HG03064 (cell line): ENCODE data around the gene PSG7.
"Not testable (repeated sequence)": the region's sequence is repeated elsewhere in the genome, so short reads cannot be mapped to it uniquely, and the experiment has no call there.

ENCODE experiments used
- ATAC-seq: cut with Tn5 transposase; IDR thresholded peaks from one replicate; pipeline ENCODE4 v1.9.1; 2021; ENCODE audit warnings: low read depth; ENCODE audit not compliant: unreplicated experiment

Gene PSG7

DNA sequence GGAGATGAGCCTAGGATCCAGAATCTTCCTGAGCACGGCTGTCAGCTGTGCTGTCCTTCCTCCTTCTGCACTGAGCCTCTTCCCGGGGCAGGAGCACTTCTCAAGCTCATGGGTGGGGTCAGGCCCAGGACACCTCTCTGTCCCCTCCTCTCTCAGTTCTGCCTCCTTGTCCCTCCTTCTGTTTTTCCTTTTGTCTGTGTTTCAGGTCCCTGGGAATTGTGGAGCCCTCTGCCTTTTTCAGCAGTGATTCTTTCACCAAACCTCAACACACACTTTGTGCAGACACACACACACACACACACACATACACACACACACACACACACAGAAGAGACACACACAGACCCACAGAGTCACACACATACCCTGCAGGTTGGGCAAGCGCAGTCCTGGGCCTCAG, at the start of gene PSG7:
TSS of gene PSG7 (minus strand) at position 101 of the 400 bp plus-strand sequence. CDS start 131 bp downstream, outside the sequence.
- not testable (repeated sequence) for ATAC-seq

DNA sequence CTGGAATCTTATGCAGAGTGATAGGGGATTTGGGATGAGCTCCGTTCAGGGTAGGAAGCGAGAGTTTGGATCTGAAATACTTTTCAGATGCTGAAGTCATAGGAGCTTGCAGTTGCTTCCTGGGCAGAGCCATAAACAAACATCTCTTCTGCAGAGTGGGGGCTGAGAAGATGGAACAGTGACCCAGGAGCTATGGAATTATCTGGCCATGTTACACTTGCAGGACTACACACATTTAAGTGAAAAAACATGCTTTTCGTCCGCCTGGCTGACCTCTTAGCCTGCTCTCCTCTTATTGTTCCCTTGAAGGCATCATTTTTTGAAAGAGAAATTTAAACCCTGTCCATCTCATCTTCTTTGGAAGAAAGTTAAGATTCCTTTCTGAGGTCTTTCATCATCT, 48.6 kb upstream of the PSG7 start:
- no peak for ATAC-seq

DNA sequence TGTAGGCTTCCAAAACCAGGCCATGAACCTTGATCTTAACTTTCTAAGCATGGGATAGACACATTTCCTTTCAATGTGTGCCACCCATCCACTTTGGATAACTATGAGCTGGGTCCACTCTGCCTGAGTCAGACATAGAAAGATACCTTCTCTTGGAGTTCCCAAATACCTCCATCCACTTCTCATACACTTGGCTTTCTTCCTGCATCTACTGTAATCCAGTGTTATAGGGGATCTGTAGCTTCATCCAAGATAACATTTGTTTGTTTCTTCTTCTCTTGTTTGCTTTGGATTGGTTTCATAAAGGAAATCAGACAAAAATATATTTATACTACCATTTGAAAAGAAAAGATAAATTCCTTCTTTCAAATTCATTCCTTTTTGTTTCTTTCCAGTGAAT, 45.1 kb upstream of the PSG7 start:
- ATAC-seq, result not testable (repeated sequence)

DNA sequence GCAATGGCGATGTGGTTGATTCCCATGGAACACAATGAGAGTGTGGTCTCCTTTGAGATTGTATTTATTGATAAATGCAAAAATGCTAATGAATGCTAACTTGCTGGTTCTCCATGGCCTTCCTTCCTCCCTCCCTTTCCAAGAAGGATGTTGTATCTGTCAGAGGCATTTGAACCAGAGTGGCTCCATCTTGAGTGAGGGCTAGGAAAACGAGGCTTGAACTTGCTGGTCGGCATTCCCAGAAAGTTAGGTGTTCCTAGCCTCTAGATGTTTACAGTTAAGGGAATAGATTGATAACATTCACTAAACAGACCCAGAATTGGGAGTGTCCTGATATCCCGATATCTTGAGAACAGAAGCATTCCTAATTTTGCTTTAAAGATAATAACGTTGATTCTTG, 34.4 kb upstream of the PSG7 start:
- not testable (repeated sequence) for ATAC-seq

DNA sequence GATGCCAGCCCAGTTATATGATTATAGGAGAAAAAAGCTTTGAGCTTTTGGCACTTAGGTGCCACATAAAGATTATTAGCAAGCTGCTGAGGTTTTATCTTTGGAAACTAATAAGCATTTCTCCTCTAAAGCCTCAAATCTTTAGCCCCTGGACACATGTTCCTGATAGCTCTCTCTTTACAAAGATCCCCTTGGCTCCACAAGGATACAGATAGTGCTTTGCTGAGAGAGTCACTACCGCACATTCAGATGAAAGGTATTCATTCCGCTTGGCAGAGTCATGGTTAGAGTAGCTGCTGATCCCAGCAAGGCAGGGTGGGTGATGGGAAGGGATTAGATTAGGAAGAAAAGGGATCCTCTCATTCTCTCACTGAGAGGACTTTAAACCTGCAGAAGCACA, 28.2 kb upstream of the PSG7 start:
- no peak for ATAC-seq

DNA sequence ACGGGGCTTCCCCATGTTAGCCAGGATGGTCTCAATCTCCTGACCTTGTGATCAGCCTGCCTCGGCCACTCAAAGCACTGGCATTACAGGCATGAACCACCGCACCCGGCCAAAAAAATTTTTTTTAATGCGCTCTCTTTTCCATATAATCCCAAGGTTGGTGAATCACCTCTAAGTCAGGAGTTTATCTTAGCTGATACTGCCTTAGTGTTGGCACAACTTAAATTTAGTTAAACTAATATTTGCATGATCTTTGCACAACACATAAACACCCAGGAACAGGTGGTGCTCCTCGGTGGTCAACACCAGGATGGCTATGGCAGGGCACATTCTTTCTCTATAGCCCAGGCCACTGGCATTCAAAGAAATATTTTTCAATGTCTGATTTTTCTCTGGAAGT, 24.1 kb upstream of the PSG7 start:
- no peak for ATAC-seq

DNA sequence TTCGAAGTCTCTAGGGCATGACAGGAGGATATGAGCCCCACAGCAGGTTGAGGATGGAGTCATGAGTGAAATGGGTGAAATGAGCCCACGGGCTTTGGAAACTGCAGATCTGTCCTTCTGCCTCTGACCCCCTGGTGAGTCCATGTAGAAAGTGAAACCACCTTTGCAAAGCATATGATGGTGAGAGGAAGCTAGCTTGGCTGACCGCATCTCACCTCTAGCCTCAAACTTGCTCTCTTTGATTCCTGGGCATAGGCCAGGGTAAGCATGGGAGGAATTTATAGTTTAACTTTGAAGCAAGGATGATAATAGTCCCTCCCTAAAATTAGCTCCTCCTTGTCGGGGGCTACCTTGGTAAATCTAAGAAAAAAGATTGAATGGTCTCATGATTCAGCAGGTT, 15.1 kb upstream of the PSG7 start:
- ATAC-seq, result not testable (repeated sequence)

DNA sequence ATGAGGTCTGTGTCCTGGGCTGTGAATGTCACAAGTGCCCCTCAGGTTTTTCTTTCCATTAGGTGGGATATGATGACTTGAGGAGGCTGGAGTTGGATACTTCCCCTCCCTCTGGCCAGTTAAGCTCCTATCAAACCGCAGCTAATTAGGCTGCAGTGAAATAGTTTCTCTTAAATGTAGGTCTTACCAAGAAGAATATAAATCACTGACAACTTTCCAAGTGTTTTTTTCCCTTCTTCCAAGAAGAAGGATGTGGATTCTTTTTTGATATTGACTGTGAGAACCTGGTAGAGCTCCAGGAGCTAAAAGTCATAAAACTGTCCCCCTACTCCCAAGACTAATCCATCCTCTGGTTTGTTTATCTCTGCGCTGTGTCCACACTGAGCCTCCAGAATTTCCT, 14.5 kb upstream of the PSG7 start:
- ATAC-seq, result not testable (repeated sequence)

DNA sequence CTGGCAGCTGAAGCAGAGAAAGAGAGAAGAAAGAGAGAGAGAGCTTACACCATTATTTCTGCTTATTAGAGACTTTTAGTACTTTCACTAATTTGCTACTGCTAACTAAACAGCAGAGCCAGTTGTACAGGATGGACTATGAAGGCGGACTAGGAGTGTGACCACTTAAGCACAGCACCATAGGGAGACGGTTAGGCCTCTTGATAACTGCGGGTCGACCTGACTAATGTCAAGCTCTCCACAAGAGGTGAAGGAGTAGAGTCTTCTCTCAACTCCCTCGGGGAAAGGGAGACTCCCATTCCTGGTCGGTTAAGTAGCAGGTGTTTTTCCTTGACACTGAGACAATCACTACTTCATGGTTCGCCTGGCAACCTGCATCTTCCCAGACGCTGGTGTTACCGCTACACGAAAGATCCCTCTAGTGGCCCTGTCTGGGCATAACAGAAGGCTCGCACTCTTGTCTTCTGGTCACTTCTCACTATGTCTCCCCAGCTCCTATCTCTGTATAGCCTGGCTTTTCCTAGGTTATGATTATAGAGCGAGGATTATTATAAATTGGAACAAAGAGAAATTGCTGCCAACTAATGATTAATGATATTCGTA, 5.3 kb upstream of the PSG7 start:
- no peak for ATAC-seq

DNA sequence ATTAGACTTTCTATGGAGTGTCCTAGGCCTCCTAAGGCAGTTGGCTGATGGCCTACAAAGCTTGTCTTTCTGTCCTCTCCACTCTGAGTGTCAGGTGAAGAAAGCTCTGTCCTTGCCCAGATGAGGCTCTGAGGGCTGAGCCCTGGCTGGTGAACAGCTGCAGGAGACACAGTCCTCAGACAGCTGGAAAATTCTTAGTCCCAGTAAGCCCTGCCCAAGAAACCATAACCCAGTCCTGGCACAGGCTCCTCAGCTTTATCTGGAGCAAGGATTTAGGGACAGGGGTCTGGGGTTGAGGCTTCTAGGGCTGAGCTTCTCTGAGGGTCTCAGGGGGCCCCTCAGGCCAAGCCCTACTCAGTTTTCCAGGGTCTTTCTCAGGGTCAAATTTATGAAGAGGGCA, 2.3 kb downstream of the PSG7 start:
- not testable (repeated sequence) for ATAC-seq

DNA sequence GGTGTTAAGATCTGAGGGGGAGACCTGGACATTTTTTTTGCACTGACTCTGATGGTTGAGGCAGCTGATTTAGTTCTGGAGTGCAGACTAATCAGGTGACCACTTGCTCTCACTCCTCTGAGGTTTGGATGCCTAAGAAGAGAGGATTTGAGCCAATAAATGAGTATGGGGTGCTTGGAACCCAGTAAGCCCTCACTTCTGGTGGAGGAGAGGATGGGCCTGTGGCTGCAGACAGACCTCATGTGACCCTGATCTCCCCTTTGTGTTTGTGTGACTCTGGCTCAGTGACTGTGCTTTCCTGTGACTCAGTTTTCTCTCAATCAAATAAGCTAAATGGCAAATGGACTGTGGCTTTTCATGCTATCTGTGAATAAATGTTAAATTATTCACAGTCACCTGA, 2.8 kb downstream of the PSG7 start:
- ATAC-seq, result not testable (repeated sequence)

DNA sequence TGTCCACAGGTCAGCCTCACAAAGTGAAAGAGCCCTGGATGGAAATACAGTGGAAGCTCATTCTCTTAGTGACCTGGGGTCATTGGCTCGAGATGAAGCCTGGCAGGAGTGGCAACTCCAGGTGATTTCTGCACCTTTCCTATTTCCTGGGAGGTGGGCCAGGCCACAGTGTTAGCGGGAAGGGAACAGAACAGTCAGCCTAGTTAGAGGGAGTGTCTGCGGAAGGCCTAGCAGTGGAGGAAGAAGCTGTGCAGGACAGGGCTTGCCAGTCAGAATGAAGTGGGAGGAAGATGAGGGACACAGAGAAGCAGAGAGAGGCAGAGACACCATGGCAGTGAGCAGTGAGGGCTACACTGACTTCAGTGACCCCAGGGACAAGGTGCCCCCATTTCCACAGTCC, 3.6 kb downstream of the PSG7 start:
- not testable (repeated sequence) for ATAC-seq

DNA sequence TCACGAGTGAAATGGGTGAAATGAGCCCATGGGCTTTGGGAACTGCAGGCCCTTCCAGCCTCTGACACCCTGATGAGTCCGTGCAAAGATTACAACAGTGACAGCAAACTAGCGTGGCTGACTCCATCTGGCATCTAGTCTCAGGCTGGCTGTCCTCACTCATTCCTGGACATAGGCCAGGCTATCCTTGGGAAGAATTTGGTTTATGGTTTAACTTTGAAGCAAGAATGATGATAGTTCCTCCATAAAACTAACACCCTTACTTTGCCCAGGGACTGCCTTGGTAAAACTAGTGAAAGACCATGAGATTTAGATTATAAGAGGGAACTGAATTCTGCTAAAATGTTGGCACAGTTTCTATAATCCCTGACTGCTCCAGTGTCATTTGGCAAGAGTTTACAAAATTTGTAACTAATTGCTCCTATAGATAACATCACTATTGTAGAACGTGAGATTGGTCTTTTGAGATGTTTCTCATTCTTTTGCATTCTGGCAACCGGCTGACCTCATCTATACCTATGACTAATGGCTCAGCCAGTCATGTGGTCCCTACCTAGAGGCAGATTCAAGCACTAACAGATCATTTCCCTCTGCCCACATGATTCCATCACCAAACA, 4.4 kb downstream of the PSG7 start:
- ATAC-seq, result not testable (repeated sequence)

DNA sequence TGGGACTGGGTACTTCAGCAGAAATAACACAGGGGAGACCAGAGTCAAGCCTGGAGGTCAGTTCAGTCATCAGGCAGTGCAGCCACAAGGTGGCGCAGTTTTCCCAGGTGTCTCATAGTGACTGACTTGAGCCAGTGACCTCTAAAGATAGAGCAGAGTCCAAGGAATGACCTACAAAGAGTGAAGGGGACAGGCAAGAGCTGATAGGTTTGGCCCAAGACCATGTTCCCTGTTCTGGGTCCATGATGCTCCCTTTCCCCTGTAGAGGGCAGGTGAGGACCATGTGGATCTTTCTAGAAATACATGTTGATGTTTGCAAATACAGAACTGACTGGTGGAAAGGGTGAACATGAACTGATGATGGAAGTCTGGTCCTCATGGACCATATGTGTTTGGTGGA, 6.8 kb downstream of the PSG7 start:
- ATAC-seq, result not testable (repeated sequence)

DNA sequence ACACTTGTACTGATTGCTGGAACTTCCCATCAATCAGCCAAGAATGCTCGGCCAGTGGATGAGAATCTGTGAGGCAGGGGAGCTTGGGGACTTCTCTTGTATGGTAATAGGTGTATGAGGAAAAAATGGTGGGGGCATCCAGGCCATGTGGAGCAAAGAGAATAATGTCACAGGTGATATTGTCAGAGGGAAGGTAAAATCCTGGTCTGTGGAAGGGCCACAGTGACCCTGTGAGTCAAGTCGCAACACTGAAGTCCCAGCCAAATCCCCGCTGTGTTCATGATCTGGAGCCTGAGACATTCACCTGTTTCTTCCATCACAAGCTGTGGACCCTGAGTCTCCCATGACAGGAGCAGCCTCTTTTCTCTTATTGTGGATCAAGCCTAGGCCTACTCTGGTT, 8.1 kb downstream of the PSG7 start:
- ATAC-seq, result no peak

DNA sequence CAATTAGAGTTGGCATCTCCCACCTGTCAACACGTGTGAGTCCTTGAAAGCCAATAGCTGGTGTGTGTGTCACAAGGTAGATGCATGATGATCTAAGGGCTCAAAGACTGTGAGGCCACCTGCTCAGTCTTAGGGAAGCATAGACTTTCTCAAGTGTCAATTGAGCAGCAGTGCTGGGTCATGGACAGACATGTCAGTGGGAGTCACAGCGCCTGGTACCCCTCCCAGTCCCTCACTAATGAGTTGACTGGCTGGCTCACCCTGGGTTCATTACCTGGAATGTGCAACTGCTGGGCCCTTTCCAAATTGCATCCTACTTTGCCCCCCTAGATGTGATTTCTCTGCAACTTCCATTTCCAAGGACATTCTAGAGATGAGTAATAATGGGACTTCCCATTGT, 10.2 kb downstream of the PSG7 start:
- no peak for ATAC-seq

DNA sequence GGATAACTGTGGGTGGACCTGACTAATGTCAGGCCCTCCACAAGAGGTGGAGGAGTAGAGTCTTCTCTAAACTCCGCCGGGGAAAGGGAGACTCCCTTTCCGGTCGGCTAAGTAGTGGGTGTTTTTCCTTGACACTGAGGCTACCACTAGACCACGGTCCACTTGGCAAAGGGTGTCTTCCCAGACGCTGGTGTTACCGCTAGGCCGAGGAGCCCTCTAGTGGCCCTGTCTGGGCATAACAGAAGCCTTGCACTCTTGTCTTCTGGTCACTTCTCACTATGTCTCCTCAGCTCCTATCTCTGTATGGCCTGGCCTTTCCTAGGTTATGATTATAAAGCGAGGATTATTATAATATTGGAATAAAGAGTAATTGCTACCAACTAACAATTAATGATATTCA, 13.9 kb downstream of the PSG7 start:
- not testable (repeated sequence) for ATAC-seq

DNA sequence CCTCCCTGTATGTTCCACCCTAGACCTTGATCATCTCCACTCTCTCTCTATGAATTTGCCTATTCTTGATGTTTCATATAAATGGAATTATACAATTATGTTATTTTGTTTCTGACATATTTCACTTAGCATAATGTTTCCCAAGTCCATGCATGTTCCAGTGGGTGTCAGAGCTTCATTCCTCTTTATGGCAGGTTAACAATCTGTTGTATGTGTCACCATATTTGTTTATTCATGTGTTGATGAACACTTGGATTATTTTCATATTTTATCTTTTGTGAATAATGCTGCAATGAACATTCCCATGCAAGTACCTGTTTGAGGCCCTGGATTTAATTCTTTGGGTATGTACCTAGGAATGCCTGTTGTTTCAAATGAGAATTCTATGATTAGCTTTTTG, 16.0 kb downstream of the PSG7 start:
- not testable (repeated sequence) for ATAC-seq

DNA sequence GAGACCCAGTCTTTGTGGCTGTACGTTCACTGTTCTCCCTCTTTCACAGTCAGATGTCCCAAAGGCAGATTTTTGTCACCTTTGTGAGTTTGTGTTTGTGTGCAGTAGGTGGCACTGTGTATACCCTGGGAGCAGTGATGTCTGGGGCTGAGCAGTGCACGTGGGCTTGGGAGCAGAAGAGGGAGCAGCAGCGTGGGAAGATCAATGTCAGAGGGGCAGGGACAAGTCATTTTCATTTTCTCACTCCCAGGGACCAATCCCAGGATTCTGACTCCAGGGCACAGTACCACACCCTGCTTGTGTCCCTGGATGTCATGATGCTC, 17.3 kb downstream of the PSG7 start:
- no peak for ATAC-seq

DNA sequence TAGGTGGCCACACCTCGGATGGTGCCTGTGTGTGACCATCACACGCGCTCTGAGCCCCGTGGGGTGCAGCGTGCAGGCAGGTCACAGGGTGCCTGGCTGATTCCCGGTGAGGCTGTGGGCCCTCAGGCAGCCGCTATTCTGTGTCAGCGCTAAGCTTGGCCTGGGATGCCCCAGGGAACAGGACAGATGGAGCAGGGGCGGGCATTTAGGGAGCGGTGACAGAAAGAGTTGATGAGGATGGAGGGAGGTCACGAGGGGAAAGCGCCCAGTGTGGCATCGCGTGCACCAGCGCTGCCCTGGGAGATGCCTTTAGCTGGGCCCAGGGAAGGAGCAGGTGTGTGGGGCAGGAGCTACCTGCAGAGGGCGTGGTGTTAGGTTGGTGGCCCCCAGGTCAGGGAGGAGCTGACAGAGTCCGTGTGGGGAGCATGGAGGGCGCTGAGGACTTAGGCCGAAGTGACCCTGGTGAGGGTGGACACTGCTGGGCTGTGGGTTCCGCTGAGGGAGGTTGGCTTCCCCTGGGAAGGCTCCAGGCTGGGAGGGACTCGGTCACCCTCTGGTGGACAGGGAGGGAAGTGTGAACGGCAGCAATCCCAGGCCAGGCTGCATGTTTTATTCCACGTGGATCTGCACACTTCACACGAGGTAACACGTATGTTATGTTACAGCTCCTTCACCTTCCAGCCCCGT, 17.8 kb downstream of the PSG7 start:
- ATAC-seq, result not testable (repeated sequence)

DNA sequence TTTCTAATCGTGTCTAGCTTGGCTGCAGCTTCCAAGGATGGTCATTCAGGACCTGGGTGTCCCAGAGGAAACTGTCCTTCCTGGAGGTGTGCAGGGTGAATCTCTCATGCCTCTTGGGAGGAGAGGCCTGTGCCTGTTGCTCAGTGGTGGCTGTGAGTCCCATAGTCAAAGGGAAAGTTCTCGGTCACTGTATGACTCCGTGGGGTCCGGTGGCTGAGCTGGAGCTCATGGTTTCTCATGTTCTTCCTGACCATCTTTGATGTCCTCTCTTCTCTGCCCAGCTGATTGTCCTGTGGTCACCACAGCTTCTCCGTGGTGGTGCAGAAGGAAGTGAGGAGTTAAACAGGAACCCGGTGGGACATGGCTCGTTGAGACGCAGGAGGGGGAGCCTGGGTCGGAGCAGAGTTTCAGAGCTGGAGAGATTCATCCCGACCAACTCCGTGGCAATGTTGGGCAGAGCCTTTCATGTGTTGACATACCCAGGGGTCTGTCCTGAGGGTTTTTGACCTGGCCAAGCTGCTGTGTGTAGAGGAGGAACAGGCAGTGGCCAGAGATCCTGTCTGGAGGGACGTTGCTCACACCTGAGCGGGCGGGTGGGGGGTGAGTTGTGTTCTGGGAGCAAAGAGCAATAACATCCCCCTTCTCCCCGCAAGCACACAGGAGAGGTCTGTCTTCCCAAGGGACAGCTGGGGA, 18.5 kb downstream of the PSG7 start:
- not testable (repeated sequence) for ATAC-seq
